GM12878 (cell line): ENCODE data around the gene UVRAG. TPM values are rescaled to one million over a fixed set of nuclear protein-coding genes. Genes with fewer than 3 reads are reported as not detected.
A peak's percentile ranks its signal among the peaks of the same experiment; 100 is the strongest.

ENCODE experiments used
- ATAC-seq: fragments of 200-7000 bp; cut with Tn5 transposase; 3 replicates; pipeline ENCODE4 v1.9.1; 2020; ENCODE audit warnings: mild to moderate bottlenecking, moderate library complexity
- BruUV-seq: library from RNA; stranded (reverse); fragments of 400-500 nt; replicated peaks from 2 replicates; lab custom pipeline; 2021; lab: Mats Ljungman, UMichigan
- CTCF ChIA-PET: fragments of 300-600 bp; sonication (Branson Sonifier 250); formaldehyde crosslinking; extraction: SDS; loops from one replicate; lab custom pipeline; 2021; ENCODE audit warnings: inconsistent platforms; lab: Yijun Ruan, JAX
- POLR2A ChIA-PET: fragments of 350-600 bp; formaldehyde crosslinking; extraction: SDS; loops from one replicate; lab custom pipeline; 2021; ENCODE audit warnings: inconsistent platforms; lab: Charles Lee
- RAD21 ChIA-PET: fragments of 300-600 bp; sonication (Branson Sonifier 250); formaldehyde crosslinking; loops from one replicate; lab custom pipeline; 2023; ENCODE audit warnings: antibody characterized with exemption; ENCODE audit not compliant: unreplicated experiment; lab: Charles Lee
- SMC1A ChIA-PET: fragments of 300-600 bp; sonication (Branson Sonifier 250); formaldehyde crosslinking; loops from one replicate; lab custom pipeline; 2023; ENCODE audit not compliant: unreplicated experiment, uncharacterized antibody; lab: Charles Lee
- DNase-seq: peaks from one replicate; pipeline ENCODE4 v3.0.0-alpha.2; 2011; ENCODE audit warnings: low read depth, low spot score
- FAIRE-seq: peaks from 3 replicates; lab custom pipeline; 2011; peaks lifted over from hg19 to GRCh38; lab: Jason Lieb, UNC
- H2AFZ ChIP-seq: 2 replicates; pipeline ENCODE4 v1.6.0; 2011; ENCODE audit warnings: low read depth, low read length, control low read depth; ENCODE audit not compliant: control insufficient read depth
- H3K27ac ChIP-seq: 2 replicates; pipeline ENCODE4 v1.5.1; 2011; ENCODE audit warnings: control low read depth; ENCODE audit not compliant: control insufficient read depth, insufficient read depth
- H3K27me3 ChIP-seq, 2 experiments: replicated peaks in 1 of 2; 2 replicates each; pipeline versions ENCODE4 v1.6.0 to v1.6.1; 2011; ENCODE audit warnings: low read length in 1 of 2; ENCODE audit not compliant: control insufficient read depth in 2 of 2, insufficient read depth in 2 of 2
- H3K36me3 ChIP-seq, 2 experiments: 2 replicates each; pipeline ENCODE4 v1.5.1; 2011; ENCODE audit warnings: low read length in 1 of 2; ENCODE audit not compliant: control insufficient read depth in 2 of 2, insufficient read depth in 2 of 2
- H3K4me1 ChIP-seq: 2 replicates; pipeline ENCODE4 v1.6.1; 2011; ENCODE audit warnings: mild to moderate bottlenecking, low read length, moderate library complexity, mixed read lengths; ENCODE audit not compliant: control insufficient read depth, insufficient read depth
- H3K4me2 ChIP-seq: 2 replicates; pipeline ENCODE4 v1.6.0; 2011; ENCODE audit warnings: control low read depth; ENCODE audit not compliant: control insufficient read depth, insufficient read depth
- H3K4me3 ChIP-seq: fragments of 200-600 bp; sonication (generic); 2 replicates; pipeline ENCODE4 v1.5.1; 2016
- H3K79me2 ChIP-seq: 2 replicates; pipeline ENCODE4 v1.6.0; 2011; ENCODE audit warnings: low read length; ENCODE audit not compliant: control insufficient read depth, insufficient read depth
- H3K9ac ChIP-seq: 2 replicates; pipeline ENCODE4 v1.8.0; 2011; ENCODE audit warnings: low read length, control low read depth, mixed read lengths; ENCODE audit not compliant: control insufficient read depth, insufficient read depth
- H3K9me3 ChIP-seq: replicated peaks from 3 replicates; pipeline ENCODE4 v1.5.1; 2011; ENCODE audit warnings: mild to moderate bottlenecking, low read length; ENCODE audit not compliant: control insufficient read depth, insufficient read depth
- H4K20me1 ChIP-seq: 2 replicates; pipeline ENCODE4 v1.6.0; 2011; ENCODE audit not compliant: control insufficient read depth, insufficient read depth
- BCL11A ChIP-seq: IDR thresholded peaks from 2 replicates; pipeline ENCODE4 v1.6.1; 2011; ENCODE audit warnings: low read depth, low read length
- EED ChIP-seq: sonication (generic); IDR thresholded peaks from 2 replicates; pipeline ENCODE4 v1.6.1; 2016; ENCODE audit warnings: antibody characterized with exemption, low read depth
- JUND ChIP-seq: IDR thresholded peaks from 2 replicates; pipeline ENCODE4 v1.6.1; 2012; ENCODE audit warnings: low read depth, mild to moderate bottlenecking, low read length, improper control_type of control experiment, moderate library complexity
- MEF2A ChIP-seq: IDR thresholded peaks from 2 replicates; pipeline ENCODE4 v1.6.1; 2011; ENCODE audit warnings: low read depth, mild to moderate bottlenecking, low read length, moderate library complexity; ENCODE audit not compliant: insufficient read depth
- MXI1 ChIP-seq: fragments of 150-350 bp; IDR thresholded peaks from 2 replicates; pipeline ENCODE4 v1.6.1; 2011; ENCODE audit warnings: low read depth, mild to moderate bottlenecking, inconsistent platforms, low read length, improper control_type of control experiment
- PAX5 ChIP-seq: IDR thresholded peaks from 2 replicates; pipeline ENCODE4 v1.6.1; 2011; ENCODE audit warnings: low read depth, low read length, borderline replicate concordance
- PRDM15 ChIP-seq: fragments of 450-650 bp; formaldehyde crosslinking; IDR thresholded peaks from 2 replicates; pipeline ENCODE4 v1.4.0; 2020; ENCODE audit warnings: mild to moderate bottlenecking, moderate library complexity
- RB1 ChIP-seq: fragments of 450-650 bp; formaldehyde crosslinking; IDR thresholded peaks from 2 replicates; pipeline ENCODE4 v1.6.1; 2017; ENCODE audit warnings: mild to moderate bottlenecking, borderline replicate concordance
- SKIL ChIP-seq: fragments of 450-650 bp; IDR thresholded peaks from 2 replicates; pipeline ENCODE4 v1.6.1; 2017; ENCODE audit warnings: mild to moderate bottlenecking, low read depth, inconsistent platforms; ENCODE audit not compliant: poor library complexity, severe bottlenecking
- SMC3 ChIP-seq: IDR thresholded peaks from 2 replicates; pipeline ENCODE4 v1.6.1; 2011; ENCODE audit warnings: low read length, improper control_type of control experiment, borderline replicate concordance
- ZNF217 ChIP-seq: fragments of 450-650 bp; IDR thresholded peaks from 2 replicates; pipeline ENCODE4 v1.6.1; 2017; ENCODE audit warnings: antibody characterized with exemption, mild to moderate bottlenecking
- ZNF274 ChIP-seq: IDR thresholded peaks from one replicate; pipeline ENCODE4 v1.8.0; 2011; ENCODE audit not compliant: insufficient read length, insufficient read depth
- WGBS: methylation state at CpG from one replicate; pipeline ENCODE4 v1.1.6; 2016; ENCODE audit warnings: low lambda C conversion rate; ENCODE audit not compliant: insufficient replicate concordance, insufficient coverage; ENCODE audit errors: missing lambda C conversion rate; 5-methylcytosine and 5-hydroxymethylcytosine counted together
- in situ Hi-C: fragments of 300-500 bp; cut with MboI; formaldehyde crosslinking; loops from 9 replicates; pipeline ENCODE4 v1.14.3; 2018; ENCODE audit warnings: mixed read lengths
- intact Hi-C: fragments of 100-400 bp; cut with micrococcal nuclease; formaldehyde crosslinking; loops from one replicate; pipeline ENCODE4 v1.14.2; 2022; ENCODE audit not compliant: unreplicated experiment
- polyA plus RNA-seq, 11 experiments: library from polyadenylated mRNA; depleted of rRNA in 4 of 11; unstranded in 6 of 11; stranded (reverse) in 5 of 11; fragments of >200 nt; fragmentation: Nextera tagmentation in 4 of 11; fragmentation: Illumina TruSeq in 1 of 11; extraction: Ambion mirVana in 4 of 11; extraction: Trizol in 1 of 11; gene quantifications; 1 replicate in 1 of 11; 2 replicates in 10 of 11; pipeline versions ENCODE4 v1.2.1 to v1.2.3, GENCODE V29; 2011 to 2016; ENCODE audit warnings: inconsistent platforms in 2 of 11, missing spikeins in 2 of 11, low read depth in 1 of 11
- total RNA-seq, 4 experiments: library from RNA; depleted of rRNA in 3 of 4; stranded (reverse); fragments of >200 nt in 3 of 4; fragmentation: Illumina TruSeq in 1 of 4; extraction: Trizol in 1 of 4; gene quantifications; 2 replicates each; pipeline versions ENCODE4 v1.2.1 to v1.2.3, GENCODE V29; 2013 to 2021

The UVRAG gene
- total and polyA plus RNA-seq, 10 of the 15 experiments (the other 5 are each of a cell fraction or from before 2014, with no cell fraction given), result 7.0 to 43.4 (median 37.0) TPM

- TF ChIP-seq EED (no peak), RB1 (no peak)
Measured at GRCh38 chr11:76008474-76008873, 193.5 kb downstream of the UVRAG start (continued).

GRCh38 chr11:76010051-76010450, 195.0 kb downstream of the UVRAG start:
- FAIRE-seq, result no peak
- H3K36me3 ChIP-seq, result peaks cover 9 to 24% of the 10 kb centered on the region in 2 experiments

GRCh38 chr11:76013526-76013925, 198.5 kb downstream of the UVRAG start:
- no peak overlapping the region for H2AFZ ChIP-seq
- CTCF ChIA-PET, result interaction anchor here (1.3 to 1.4 kb wide), 2 partner anchors 42 to 58 kb away, joined by 3 to 4 read pairs; no protein-coding TSS in a partner anchor
- no peak for FAIRE-seq
- SMC1A ChIA-PET, result interaction anchor here (1.6 to 2.5 kb wide), 2 partner anchors 16 to 104 kb away, joined by 3 to 7 read pairs; no protein-coding TSS in a partner anchor
- intact Hi-C loops, result no loop called here
- no peaks in the 10 kb centered on the region for H4K20me1 ChIP-seq
- POLR2A ChIA-PET, result no interaction called here
- no peak overlapping the region for H3K4me2 ChIP-seq
- no peaks in the 10 kb centered on the region for H3K4me1 ChIP-seq
- in situ Hi-C loops, result no loop called here
- no TSS peak for BruUV-seq
- no peak overlapping the region for H3K4me3 ChIP-seq
- peaks cover 2 to 8% of the 10 kb centered on the region in 2 experiments for H3K36me3 ChIP-seq
- 100% methylated on average over 1 of the region's 1 CpG for WGBS
- no peak overlapping the region for H3K9ac ChIP-seq
- no peak overlapping the region for H3K27ac ChIP-seq
- H3K79me2 ChIP-seq, result no peaks in the 10 kb centered on the region
- no peak for DNase-seq
- H3K27me3 ChIP-seq, result no peaks in the 10 kb centered on the region
- H3K9me3 ChIP-seq, result no peaks in the 10 kb centered on the region; the same call in 1 of the 3 replicates
- ATAC-seq, result no peak
- RAD21 ChIA-PET, result interaction anchor here (1.4 kb wide), 1 partner anchor 122 kb away, joined by 3 read pairs; no protein-coding TSS in a partner anchor
- TF ChIP-seq SKIL (no peak), BCL11A (no peak), PAX5 (no peak), JUND (no peak), PRDM15 (CRISPR knock-in tag) (no peak), ZNF217 (no peak)

More at GRCh38 chr11:76010051-76010450, 195.0 kb downstream of the UVRAG start:
- no peak overlapping the region for H3K9ac ChIP-seq
- no peaks in the 10 kb centered on the region for H3K27me3 ChIP-seq
- WGBS, result 100% methylated on average over 2 of the region's 2 CpGs
- TF ChIP-seq MXI1 (no peak), ZNF274 (no peak), SMC3 (no peak), MEF2A (no peak)
- no peak overlapping the region for H3K27ac ChIP-seq
- H3K4me3 ChIP-seq, result no peak overlapping the region
- TSS peak; percentile 6 for BruUV-seq
- no peaks in the 10 kb centered on the region; the same call in 1 of the 2 replicates for H4K20me1 ChIP-seq
- ChIA-PET RAD21 (no interaction called here), CTCF (interaction anchor here (1.0 to 2.5 kb wide), 6 partner anchors 8 to 207 kb away, joined by 3 to 7 read pairs (median 3); no protein-coding TSS in a partner anchor), POLR2A (no interaction called here), SMC1A (interaction anchor here (0.9 to 2.1 kb wide), 4 partner anchors 12 to 142 kb away, joined by 3 to 9 read pairs (median 3); no protein-coding TSS in a partner anchor)
- intact Hi-C loops (no loop called here), in situ Hi-C loops (no loop called here)
- ATAC-seq, result no peak
- H3K4me1 ChIP-seq, result no peaks in the 10 kb centered on the region
- DNase-seq, result no peak
- no peak overlapping the region for H2AFZ ChIP-seq
- H3K4me2 ChIP-seq, result no peak overlapping the region
- H3K9me3 ChIP-seq, result no peaks in the 10 kb centered on the region
- H3K79me2 ChIP-seq, result no peaks in the 10 kb centered on the region
